Activated B cell treated with CpG ODN at 0.5 μM for 24 hours (primary cell): ENCODE measurements around the gene PMEPA1. TPM values are rescaled to one million over a fixed set of nuclear protein-coding genes. Genes with fewer than 3 reads are reported as not detected.

Experiments
- ATAC-seq: fragments of 200-7000 bp; cut with Tn5 transposase; one replicate; pipeline ENCODE4 v1.10.0; 2021; ENCODE audit warnings: low read depth, mild to moderate bottlenecking, moderate library complexity
- CTCF ChIA-PET: fragments of 350-600 bp; sonication (Branson Sonifier 250); formaldehyde crosslinking; loops from one replicate; lab custom pipeline; 2021; ENCODE audit warnings: antibody characterized with exemption; lab: Charles Lee
- POLR2A ChIA-PET: fragments of 350-600 bp; sonication (Branson Sonifier 250); formaldehyde crosslinking; loops from one replicate; lab custom pipeline; 2021; ENCODE audit warnings: antibody characterized with exemption; lab: Charles Lee
- DNase-seq: peaks from one replicate; pipeline ENCODE4 v3.0.0; 2022
- H3K27ac Mint-ChIP-seq: one replicate; pipeline ENCODE4 v1.8.0; 2020; ENCODE audit warnings: mixed read lengths
- H3K27me3 Mint-ChIP-seq: one replicate; pipeline ENCODE4 v1.8.0; 2021; ENCODE audit warnings: mixed read lengths
- H3K36me3 Mint-ChIP-seq: one replicate; pipeline ENCODE4 v1.8.0; 2021; ENCODE audit warnings: low read depth, mixed read lengths
- H3K4me1 Mint-ChIP-seq: one replicate; pipeline ENCODE4 v1.8.0; 2021; ENCODE audit warnings: mixed read lengths
- H3K4me3 Mint-ChIP-seq: one replicate; pipeline ENCODE4 v1.8.0; 2020; ENCODE audit warnings: mild to moderate bottlenecking, mixed read lengths
- H3K9me3 Mint-ChIP-seq: one replicate; pipeline ENCODE4 v1.8.0; 2020; ENCODE audit warnings: mixed read lengths
- CTCF ChIP-seq: fragments of 200-600 bp; IDR thresholded peaks from one replicate; pipeline ENCODE4 v1.8.0; 2022; ENCODE audit warnings: antibody characterized with exemption, mild to moderate bottlenecking
- intact Hi-C: fragments of 100-400 bp; cut with micrococcal nuclease; formaldehyde crosslinking; loops from one replicate; pipeline ENCODE4 v1.15.1; 2024
- total RNA-seq: library from RNA; stranded (reverse); gene quantifications from 2 replicates; pipeline ENCODE4 v1.2.3, GENCODE V29; 2022

Gene PMEPA1
- total RNA-seq, 1 donor from 2014 or later, result 34.8 TPM

- DNase-seq, result no peak
- Mint-ChIP-seq H3K36me3 (peaks cover 43% of the 10 kb centered on the region), H3K9me3 (peaks cover 12% of the 10 kb centered on the region), H3K27me3 (no peaks in the 10 kb centered on the region), H3K4me3 (no peak overlapping the region), H3K4me1 (peaks cover 5% of the 10 kb centered on the region), H3K27ac (no peak overlapping the region)
- TF ChIP-seq CTCF, result no peak
- POLR2A ChIA-PET, result interaction anchor here (0.6 to 1.7 kb wide), 2 partner anchors 20 to 93 kb away, joined by 3 to 5 read pairs; no protein-coding TSS in a partner anchor
- CTCF ChIA-PET, result interaction anchor here (1.1 to 1.6 kb wide), 2 partner anchors 27 to 531 kb away, joined by 3 to 4 read pairs; no protein-coding TSS in a partner anchor
- ATAC-seq, result no peak
- intact Hi-C loops, result loop anchor here (5.0 kb wide), 1 partner anchor 348 kb away; no protein-coding TSS in a partner anchor
Observed at GRCh38 chr20:57649617-57650015, 60.2 kb downstream of the PMEPA1 start.

DNA sequence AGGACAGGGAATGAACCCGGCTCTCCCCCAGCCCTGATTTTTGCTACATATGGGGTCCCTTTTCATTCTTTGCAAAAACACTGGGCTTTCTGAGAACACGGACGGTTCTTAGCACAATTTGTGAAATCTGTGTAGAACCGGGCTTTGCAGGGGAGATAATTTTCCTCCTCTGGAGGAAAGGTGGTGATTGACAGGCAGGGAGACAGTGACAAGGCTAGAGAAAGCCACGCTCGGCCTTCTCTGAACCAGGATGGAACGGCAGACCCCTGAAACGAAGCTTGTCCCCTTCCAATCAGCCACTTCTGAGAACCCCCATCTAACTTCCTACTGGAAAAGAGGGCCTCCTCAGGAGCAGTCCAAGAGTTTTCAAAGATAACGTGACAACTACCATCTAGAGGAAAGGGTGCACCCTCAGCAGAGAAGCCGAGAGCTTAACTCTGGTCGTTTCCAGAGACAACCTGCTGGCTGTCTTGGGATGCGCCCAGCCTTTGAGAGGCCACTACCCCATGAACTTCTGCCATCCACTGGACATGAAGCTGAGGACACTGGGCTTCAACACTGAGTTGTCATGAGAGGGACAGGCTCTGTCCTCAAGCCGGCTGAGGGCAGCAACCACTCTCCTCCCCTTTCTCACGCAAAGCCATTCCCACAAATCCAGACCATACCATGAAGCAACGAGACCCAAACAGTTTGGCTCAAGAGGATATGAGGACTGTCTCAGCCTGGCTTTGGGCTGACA, 60.8 kb downstream of the PMEPA1 start:
- H3K4me1 Mint-ChIP-seq, result no peaks in the 10 kb centered on the region
- no peak overlapping the region for H3K4me3 Mint-ChIP-seq
- ChIA-PET CTCF (interaction anchor here (1.6 kb wide), 1 partner anchor 26 kb away, joined by 3 read pairs; no protein-coding TSS in a partner anchor), POLR2A (interaction anchor here (0.6 to 1.7 kb wide), 3 partner anchors 18 to 93 kb away, joined by 3 to 5 read pairs (median 3); no protein-coding TSS in a partner anchor)
- H3K27me3 Mint-ChIP-seq, result no peaks in the 10 kb centered on the region
- DNase-seq (no peak), ATAC-seq (no peak)
- peaks cover 16% of the 10 kb centered on the region for H3K9me3 Mint-ChIP-seq
- intact Hi-C loops, result no loop called here
- no peak for TF ChIP-seq CTCF
- no peak overlapping the region for H3K27ac Mint-ChIP-seq
- H3K36me3 Mint-ChIP-seq, result peaks cover 41% of the 10 kb centered on the region

GRCh38 chr20:57647933-57648785, 61.7 kb downstream of the PMEPA1 start:
- intact Hi-C loops, result no loop called here
- Mint-ChIP-seq H3K27ac (no peak overlapping the region), H3K27me3 (no peaks in the 10 kb centered on the region), H3K36me3 (peaks cover 34% of the 10 kb centered on the region), H3K9me3 (peaks cover 18% of the 10 kb centered on the region), H3K4me3 (no peak overlapping the region), H3K4me1 (no peaks in the 10 kb centered on the region)
- ATAC-seq (no peak), DNase-seq (no peak)
- CTCF ChIA-PET, result no interaction called here
- POLR2A ChIA-PET, result interaction anchor here (0.6 kb wide), 1 partner anchor 19 kb away, joined by 3 read pairs; no protein-coding TSS in a partner anchor
- TF ChIP-seq CTCF, result no peak

DNA sequence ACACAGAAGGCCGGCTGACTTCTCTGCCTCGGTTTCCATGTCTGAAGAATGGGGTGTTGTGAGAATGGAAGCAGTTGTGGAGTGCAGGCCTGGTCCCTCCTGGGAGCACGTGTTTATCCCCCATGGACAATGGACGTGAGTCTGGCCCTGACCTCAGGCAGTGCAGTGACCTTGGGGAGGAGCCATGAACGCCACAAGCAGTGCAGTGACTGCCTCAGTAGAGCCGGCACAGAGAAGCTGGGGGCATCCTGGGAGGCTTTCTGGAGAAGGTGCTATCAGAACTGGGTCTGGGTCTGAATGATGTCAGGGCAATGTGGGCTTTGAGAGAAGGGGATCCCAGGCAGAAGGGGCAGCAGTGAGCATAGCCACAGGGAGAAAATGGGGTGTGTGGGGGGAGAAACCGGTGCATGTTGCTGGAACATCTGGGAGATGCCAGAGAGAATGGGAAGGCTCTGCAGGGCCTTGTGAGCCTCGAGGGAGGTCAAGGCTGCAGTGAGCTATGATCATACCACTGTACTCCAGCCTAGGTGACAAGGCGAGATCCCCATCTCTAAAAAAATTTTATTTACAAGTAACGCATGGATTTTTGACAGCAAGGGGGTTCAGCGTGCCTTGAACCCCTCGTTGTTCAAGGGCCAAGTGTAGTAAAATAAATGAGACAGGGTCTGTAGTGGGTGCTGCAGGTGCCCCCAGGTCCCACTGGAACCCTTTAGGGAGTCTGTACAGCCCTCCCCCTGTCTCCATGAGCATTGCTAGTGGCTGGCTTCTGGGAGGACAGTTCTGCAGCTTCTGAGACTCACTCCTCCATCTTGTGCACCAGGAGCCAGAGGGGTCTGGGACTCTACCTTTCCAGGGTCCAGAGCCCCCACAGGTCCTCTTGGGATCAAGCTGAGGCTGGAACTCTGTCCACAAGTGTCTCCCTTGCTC, 62.5 kb downstream of the PMEPA1 start:
- peaks cover 18% of the 10 kb centered on the region for H3K9me3 Mint-ChIP-seq
- peak overlapping the region; percentile 24 for H3K27ac Mint-ChIP-seq
- no peaks in the 10 kb centered on the region for H3K4me1 Mint-ChIP-seq
- peaks cover 31% of the 10 kb centered on the region for H3K36me3 Mint-ChIP-seq
- H3K27me3 Mint-ChIP-seq, result no peaks in the 10 kb centered on the region
- H3K4me3 Mint-ChIP-seq, result no peak overlapping the region
- ChIA-PET CTCF (no interaction called here), POLR2A (no interaction called here)
- intact Hi-C loops, result no loop called here
- no peak for ATAC-seq
- no peak for TF ChIP-seq CTCF
- no peak for DNase-seq
